ENCODE results near the gene LRRC1. TPM values are rescaled to one million over a fixed set of nuclear protein-coding genes. Genes with fewer than 3 reads are reported as not detected.

LRRC1 gene
- total and polyA plus RNA-seq, 2 donors (not counting 3 experiments of a cell fraction or from before 2014, with no cell fraction given) = 5.6 to 11.7 TPM

DNA sequence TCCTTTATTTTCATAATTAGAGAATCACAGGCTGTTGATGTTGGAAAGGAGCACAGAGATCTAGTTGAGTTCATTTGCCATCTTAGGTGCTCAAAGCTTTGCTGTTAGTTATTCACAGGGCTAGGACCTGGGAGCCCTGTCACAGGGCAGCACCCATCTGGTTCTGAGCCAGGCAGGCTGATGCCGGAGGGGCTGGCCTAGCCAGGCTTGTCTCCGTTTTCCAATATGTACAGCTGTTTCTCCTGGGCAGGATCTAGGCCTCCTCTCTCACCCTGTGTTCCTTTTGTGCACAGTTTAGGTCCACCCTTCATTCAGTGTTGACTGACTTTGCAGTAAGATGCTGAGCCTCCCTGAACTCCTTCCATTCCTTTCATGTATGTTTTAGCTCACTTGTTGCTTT, 33.4 kb downstream of the LRRC1 start:
- no peak for FAIRE-seq
- Histone ChIP-seq H3K36me3 (ENCODE audit: control insufficient read depth in 2 of 2, extremely low read depth in 1 of 2, insufficient read depth in 2 of 2, low read length in 2 of 2) (no peaks in the 10 kb centered on the region), H3K9me1 (replicated peaks; ENCODE audit: control insufficient read depth, extremely low read depth, insufficient read depth, low read length) (no peaks in the 10 kb centered on the region), H2AFZ (ENCODE audit: low read depth, low read length) (no peak overlapping the region), H3K4me2 (ENCODE audit: insufficient read depth, low read length) (no peak overlapping the region), H3K27me3 (ENCODE audit: control insufficient read depth in 2 of 2, insufficient read depth in 2 of 2, low read length in 2 of 2) (no peaks in the 10 kb centered on the region), H3K79me2 (ENCODE audit: control insufficient read depth, insufficient read depth, low read length) (peaks cover 39% of the 10 kb centered on the region), H3K27ac (ENCODE audit: insufficient read depth, low read depth, low read length) (no peak overlapping the region), H4K20me1 (replicated peaks; ENCODE audit: control insufficient read depth, extremely low read depth, insufficient read depth, low read length) (no peaks in the 10 kb centered on the region), H3K9me3 (replicated peaks; ENCODE audit: control insufficient read depth, insufficient read depth, low read length) (no peaks in the 10 kb centered on the region), H3K9ac (replicated peaks; ENCODE audit: extremely low read depth, insufficient read depth, low read length) (no peak overlapping the region), H3K4me3 (replicated peaks in 1 of 3; ENCODE audit: insufficient read depth in 1 of 3, low read depth in 1 of 3, low read length in 3 of 3) (no peak overlapping the region), H3K4me1 (ENCODE audit: control insufficient read depth, extremely low read depth, insufficient read depth, low read length) (peaks cover 9% of the 10 kb centered on the region)
- BruUV-seq (replicated peaks) = no TSS peak
- DNase-seq (ENCODE audit: low read depth, low spot score) = no peak
- ChIA-PET CTCF (interaction anchor here (0.7 to 2.5 kb wide), 10 partner anchors 8 to 128 kb away, joined by 3 to 11 read pairs (median 4); no protein-coding TSS in a partner anchor), POLR2A (no interaction called here)
- no peak for TF ChIP-seq MYC (IDR thresholded peaks at IDR 0.05; ENCODE audit: low read depth, low read length)
- no peak for TF ChIP-seq FOS (IDR thresholded peaks at IDR 0.05; ENCODE audit: borderline replicate concordance, insufficient read depth, low read length)
- intact Hi-C loops (cut with micrococcal nuclease) = no loop called here
- dilution Hi-C loops (cut with MboI; ENCODE audit: extremely low pct_ligation_motif_present, low sequenced_read_pairs) = no loop called here

DNA sequence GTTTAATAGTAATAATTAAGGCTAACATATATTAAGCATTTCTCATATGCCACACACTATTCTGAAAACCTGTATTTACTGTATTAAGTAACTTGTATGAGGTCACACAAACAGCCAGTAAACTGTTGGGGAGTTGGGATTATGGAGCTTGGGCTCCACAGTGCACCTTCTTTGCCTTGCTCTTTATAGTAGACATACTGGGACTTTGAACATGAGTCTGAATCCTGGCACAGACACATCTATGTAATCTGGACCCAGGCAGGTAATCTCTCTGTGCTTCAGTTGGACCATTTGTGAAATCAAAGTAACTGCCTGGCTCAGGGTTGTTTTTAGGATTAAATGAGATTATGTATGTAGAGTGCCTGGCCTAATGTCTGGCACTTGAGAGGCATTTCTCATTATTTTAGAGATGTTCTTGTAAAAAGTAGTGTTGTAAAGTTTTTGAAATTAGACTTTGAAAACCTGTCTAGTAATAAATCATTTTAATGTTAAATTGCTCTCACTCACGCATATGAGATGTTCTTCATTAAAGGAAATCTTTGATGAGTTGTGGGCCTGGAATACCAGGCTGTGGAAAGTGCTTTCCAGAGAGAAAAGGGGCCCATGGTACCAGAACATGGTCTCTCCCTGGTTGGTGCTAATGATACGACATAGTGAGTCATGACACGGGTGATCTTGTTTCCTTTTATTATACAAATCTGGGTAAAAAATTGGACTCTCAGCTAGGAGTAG, 34.3 kb downstream of the LRRC1 start:
- Histone ChIP-seq H3K27ac (ENCODE audit: insufficient read depth, low read depth, low read length) (no peak overlapping the region), H3K9ac (replicated peaks; ENCODE audit: extremely low read depth, insufficient read depth, low read length) (no peak overlapping the region), H3K9me3 (replicated peaks; ENCODE audit: control insufficient read depth, insufficient read depth, low read length) (no peaks in the 10 kb centered on the region), H3K27me3 (ENCODE audit: control insufficient read depth in 2 of 2, insufficient read depth in 2 of 2, low read length in 2 of 2) (no peaks in the 10 kb centered on the region), H3K9me1 (replicated peaks; ENCODE audit: control insufficient read depth, extremely low read depth, insufficient read depth, low read length) (no peaks in the 10 kb centered on the region), H2AFZ (ENCODE audit: low read depth, low read length) (no peak overlapping the region), H3K4me2 (ENCODE audit: insufficient read depth, low read length) (no peak overlapping the region), H3K4me3 (replicated peaks in 1 of 3; ENCODE audit: insufficient read depth in 1 of 3, low read depth in 1 of 3, low read length in 3 of 3) (no peak overlapping the region), H3K4me1 (ENCODE audit: control insufficient read depth, extremely low read depth, insufficient read depth, low read length) (peaks cover 9% of the 10 kb centered on the region), H3K79me2 (ENCODE audit: control insufficient read depth, insufficient read depth, low read length) (peaks cover 40% of the 10 kb centered on the region), H4K20me1 (replicated peaks; ENCODE audit: control insufficient read depth, extremely low read depth, insufficient read depth, low read length) (no peaks in the 10 kb centered on the region), H3K36me3 (ENCODE audit: control insufficient read depth in 2 of 2, extremely low read depth in 1 of 2, insufficient read depth in 2 of 2, low read length in 2 of 2) (no peaks in the 10 kb centered on the region)
- dilution Hi-C loops (cut with MboI; ENCODE audit: extremely low pct_ligation_motif_present, low sequenced_read_pairs) (no loop called here), intact Hi-C loops (cut with micrococcal nuclease) (no loop called here)
- DNase-seq (ENCODE audit: low read depth, low spot score) (no peak), FAIRE-seq (no peak)
- ChIA-PET POLR2A (no interaction called here), CTCF (interaction anchor here (0.7 to 2.5 kb wide), 9 partner anchors 9 to 127 kb away, joined by 3 to 11 read pairs (median 4); partner anchors contain the start of gene LRRC1)
- no TSS peak for BruUV-seq (replicated peaks)
- no peak for TF ChIP-seq MYC (IDR thresholded peaks at IDR 0.05; ENCODE audit: low read depth, low read length)
- TF ChIP-seq, protein P1, sequence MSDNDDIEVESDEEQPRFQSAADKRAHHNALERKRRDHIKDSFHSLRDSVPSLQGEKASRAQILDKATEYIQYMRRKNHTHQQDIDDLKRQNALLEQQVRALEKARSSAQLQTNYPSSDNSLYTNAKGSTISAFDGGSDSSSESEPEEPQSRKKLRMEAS (IDR thresholded peaks at IDR 0.05; ENCODE audit: insufficient read depth, insufficient read length) = no peak
- TF ChIP-seq POLR2AphosphoS5 (IDR thresholded peaks at IDR 0.05; ENCODE audit: insufficient read depth, low read depth, low read length) = no peak
- no peak for TF ChIP-seq EZH2 (IDR thresholded peaks at IDR 0.05; ENCODE audit: borderline replicate concordance, low read depth, low read length, severe bottlenecking)
- no peak for TF ChIP-seq GATA2 (IDR thresholded peaks at IDR 0.05; ENCODE audit: insufficient read depth, insufficient read length, low read depth, low read length)
- TF ChIP-seq FOS (IDR thresholded peaks at IDR 0.05; ENCODE audit: borderline replicate concordance, insufficient read depth, low read length) = no peak
- TF ChIP-seq POLR2A (IDR thresholded peaks at IDR 0.05; ENCODE audit: low read depth, low read length) = no peak
